Liver (tissue), 9 donors: ENCODE data around the gene RNF13. TPM values are rescaled to one million over a fixed set of nuclear protein-coding genes. Genes with fewer than 3 reads are reported as not detected.

Source experiments
- DNase-seq: peaks from one replicate; pipeline ENCODE4 v3.0.0-alpha.2; 2017; ENCODE audit warnings: low spot score
- H3K27ac ChIP-seq, 2 donors: one replicate each; pipeline ENCODE4 v1.7.0; 2013; ENCODE audit warnings: inconsistent platforms in 2 of 2, low read length in 2 of 2, control low read depth in 1 of 2, low read depth in 1 of 2, mild to moderate bottlenecking in 1 of 2
- H3K27me3 ChIP-seq, 4 donors: one replicate each; pipeline versions ENCODE4 v1.6.1 to v1.7.0; 2013; ENCODE audit warnings: low read length in 3 of 4, inconsistent platforms in 1 of 4, mild to moderate bottlenecking in 1 of 4, moderate library complexity in 1 of 4; ENCODE audit not compliant: control insufficient read depth in 4 of 4, insufficient read depth in 4 of 4
- H3K36me3 ChIP-seq, 4 donors: one replicate each; pipeline versions ENCODE4 v1.6.1 to v1.7.0; 2013; ENCODE audit warnings: low read length in 3 of 4, mild to moderate bottlenecking in 3 of 4, low read depth in 1 of 4, moderate library complexity in 1 of 4; ENCODE audit not compliant: control insufficient read depth in 4 of 4, insufficient read depth in 3 of 4
- H3K4me1 ChIP-seq, 4 donors: one replicate each; pipeline versions ENCODE4 v1.6.1 to v1.7.0; 2013; ENCODE audit warnings: low read length in 3 of 4, mild to moderate bottlenecking in 3 of 4, moderate library complexity in 1 of 4; ENCODE audit not compliant: control insufficient read depth in 4 of 4, insufficient read depth in 4 of 4
- H3K4me3 ChIP-seq, 3 donors: one replicate each; pipeline versions ENCODE4 v1.6.1 to v1.7.0; 2013; ENCODE audit warnings: low read length in 3 of 3, control low read depth in 1 of 3, low read depth in 1 of 3, mild to moderate bottlenecking in 1 of 3
- H3K9ac ChIP-seq, 2 donors: one replicate each; pipeline ENCODE4 v1.7.0; 2013; ENCODE audit warnings: low read length in 2 of 2, mild to moderate bottlenecking in 2 of 2, moderate library complexity in 2 of 2, control low read depth in 1 of 2, low read depth in 1 of 2
- H3K9me3 ChIP-seq, 4 donors: one replicate each; pipeline versions ENCODE4 v1.6.1 to v1.7.0; 2013; ENCODE audit warnings: low read length in 3 of 4; ENCODE audit not compliant: control insufficient read depth in 4 of 4
- ATF3 ChIP-seq: IDR thresholded peaks from 2 replicates; pipeline ENCODE4 v1.6.1; 2016; ENCODE audit warnings: antibody characterized with exemption
- EGR1 ChIP-seq, 2 donors: IDR thresholded peaks; 2 replicates each; pipeline ENCODE4 v1.6.1; 2016 to 2018; ENCODE audit warnings: antibody characterized with exemption in 2 of 2, low read depth in 2 of 2
- FOXA1 ChIP-seq: IDR thresholded peaks from 2 replicates; pipeline ENCODE4 v1.6.1; 2016; ENCODE audit warnings: antibody characterized with exemption
- FOXA2 ChIP-seq: IDR thresholded peaks from 2 replicates; pipeline ENCODE4 v1.6.1; 2016; ENCODE audit warnings: antibody characterized with exemption
- GABPA ChIP-seq, 2 donors: IDR thresholded peaks in 1 of 2; conservative IDR thresholded peaks in 1 of 2; 2 replicates each; pipeline ENCODE4 v1.6.1; 2016; ENCODE audit warnings: antibody characterized with exemption in 2 of 2, mild to moderate bottlenecking in 1 of 2, moderate library complexity in 1 of 2
- HNF4A ChIP-seq, 2 donors: conservative IDR thresholded peaks; 2 replicates each; pipeline ENCODE4 v1.6.1; 2016; ENCODE audit warnings: antibody characterized with exemption in 2 of 2, mild to moderate bottlenecking in 2 of 2
- HNF4G ChIP-seq: IDR thresholded peaks from 2 replicates; pipeline ENCODE4 v1.6.1; 2016; ENCODE audit warnings: antibody characterized with exemption
- JUND ChIP-seq, 2 donors: IDR thresholded peaks; 2 replicates each; pipeline ENCODE4 v1.6.1; 2016; ENCODE audit warnings: antibody characterized with exemption in 2 of 2
- NR2F2 ChIP-seq: IDR thresholded peaks from 2 replicates; pipeline ENCODE4 v1.6.1; 2016; ENCODE audit warnings: antibody characterized with exemption
- RAD21 ChIP-seq, 2 donors: IDR thresholded peaks; 2 replicates each; pipeline ENCODE4 v1.6.1; 2016; ENCODE audit warnings: antibody characterized with exemption in 2 of 2, mild to moderate bottlenecking in 2 of 2
- RXRA ChIP-seq, 2 donors: IDR thresholded peaks; 2 replicates each; pipeline ENCODE4 v1.6.1; 2017 to 2018; ENCODE audit warnings: antibody characterized with exemption in 2 of 2, mild to moderate bottlenecking in 1 of 2
- SP1 ChIP-seq: IDR thresholded peaks from 2 replicates; pipeline ENCODE4 v1.6.1; 2018; ENCODE audit warnings: antibody characterized with exemption, mild to moderate bottlenecking
- TAF1 ChIP-seq: conservative IDR thresholded peaks from 2 replicates; pipeline ENCODE4 v1.6.1; 2016; ENCODE audit warnings: antibody characterized with exemption, mild to moderate bottlenecking
- YY1 ChIP-seq: IDR thresholded peaks from 2 replicates; pipeline ENCODE4 v1.6.1; 2016; ENCODE audit warnings: antibody characterized with exemption, mild to moderate bottlenecking
- ZBTB33 ChIP-seq: IDR thresholded peaks from 2 replicates; pipeline ENCODE4 v1.6.1; 2016; ENCODE audit warnings: antibody characterized with exemption
- WGBS: extraction: QIAGEN DNeasy Blood & Tissue Kit; methylation state at CpG from one replicate; pipeline ENCODE4 v1.1.7; 2013; 5-methylcytosine and 5-hydroxymethylcytosine counted together
- polyA plus RNA-seq, 2 donors: library from polyadenylated mRNA; stranded (reverse) in 1 of 2; unstranded in 1 of 2; fragments of 200-250 nt in 1 of 2; fragments of >200 nt in 1 of 2; fragmentation: Nextera tagmentation in 1 of 2; extraction: Ambion mirVana in 1 of 2; gene quantifications; one replicate each; pipeline versions ENCODE4 v1.2.1 to v1.2.3, GENCODE V29; 2013 to 2015
- total RNA-seq, 2 donors: library from RNA; depleted of rRNA; stranded (reverse); fragments of >200 nt; gene quantifications; one replicate each; pipeline ENCODE4 v1.2.3, GENCODE V29; 2014
- TF ChIP-seq, protein P1 (sequence below): IDR thresholded peaks from 2 replicates; pipeline ENCODE4 v1.6.1; 2016; ENCODE audit warnings: antibody characterized with exemption, mild to moderate bottlenecking
- TF ChIP-seq, protein P2 (sequence below): fragments of 150-350 bp; IDR thresholded peaks from 2 replicates; pipeline ENCODE4 v1.5.1; 2017; ENCODE audit warnings: improper control_type of control experiment, low read depth, low read length; ENCODE audit not compliant: missing input control
- donor health status: healthy.
- donor health status: healthy.
- donor health status: healthy.
- donor health status: healthy.
- donor health status: healthy.

Gene RNF13
- total and polyA plus RNA-seq, 4 donors: 31.3 to 70.5 (median 59.9) TPM

- Histone ChIP-seq H3K4me3 (no peak overlapping the region), H3K9ac (no peak overlapping the region), H3K27ac (no peak overlapping the region), H3K4me1 (peaks cover 4 to 33% (median 20%) of the 10 kb centered on the region in 4 donors), H3K36me3 (no peaks in the 10 kb centered on the region), H3K27me3 (no peaks in the 10 kb centered on the region), H3K9me3 (no peaks in the 10 kb centered on the region)
- WGBS: 95% methylated on average over 3 of the region's 3 CpGs
- no peak for DNase-seq
- no peak for TF ChIP-seq YY1
- no peak for TF ChIP-seq FOXA1
- TF ChIP-seq JUND (IDR thresholded peaks at IDR 0.05): no peak
- TF ChIP-seq GABPA (IDR thresholded peaks at IDR 0.05 in 1 of 2, conservative IDR thresholded peaks at IDR 0.05 in 1 of 2): no peak
- TF ChIP-seq, protein P1, sequence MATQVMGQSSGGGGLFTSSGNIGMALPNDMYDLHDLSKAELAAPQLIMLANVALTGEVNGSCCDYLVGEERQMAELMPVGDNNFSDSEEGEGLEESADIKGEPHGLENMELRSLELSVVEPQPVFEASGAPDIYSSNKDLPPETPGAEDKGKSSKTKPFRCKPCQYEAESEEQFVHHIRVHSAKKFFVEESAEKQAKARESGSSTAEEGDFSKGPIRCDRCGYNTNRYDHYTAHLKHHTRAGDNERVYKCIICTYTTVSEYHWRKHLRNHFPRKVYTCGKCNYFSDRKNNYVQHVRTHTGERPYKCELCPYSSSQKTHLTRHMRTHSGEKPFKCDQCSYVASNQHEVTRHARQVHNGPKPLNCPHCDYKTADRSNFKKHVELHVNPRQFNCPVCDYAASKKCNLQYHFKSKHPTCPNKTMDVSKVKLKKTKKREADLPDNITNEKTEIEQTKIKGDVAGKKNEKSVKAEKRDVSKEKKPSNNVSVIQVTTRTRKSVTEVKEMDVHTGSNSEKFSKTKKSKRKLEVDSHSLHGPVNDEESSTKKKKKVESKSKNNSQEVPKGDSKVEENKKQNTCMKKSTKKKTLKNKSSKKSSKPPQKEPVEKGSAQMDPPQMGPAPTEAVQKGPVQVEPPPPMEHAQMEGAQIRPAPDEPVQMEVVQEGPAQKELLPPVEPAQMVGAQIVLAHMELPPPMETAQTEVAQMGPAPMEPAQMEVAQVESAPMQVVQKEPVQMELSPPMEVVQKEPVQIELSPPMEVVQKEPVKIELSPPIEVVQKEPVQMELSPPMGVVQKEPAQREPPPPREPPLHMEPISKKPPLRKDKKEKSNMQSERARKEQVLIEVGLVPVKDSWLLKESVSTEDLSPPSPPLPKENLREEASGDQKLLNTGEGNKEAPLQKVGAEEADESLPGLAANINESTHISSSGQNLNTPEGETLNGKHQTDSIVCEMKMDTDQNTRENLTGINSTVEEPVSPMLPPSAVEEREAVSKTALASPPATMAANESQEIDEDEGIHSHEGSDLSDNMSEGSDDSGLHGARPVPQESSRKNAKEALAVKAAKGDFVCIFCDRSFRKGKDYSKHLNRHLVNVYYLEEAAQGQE: no peak
- no peak for TF ChIP-seq EGR1 (IDR thresholded peaks at IDR 0.05; ENCODE audit: low read depth in 2 of 2)
- TF ChIP-seq, protein P2, sequence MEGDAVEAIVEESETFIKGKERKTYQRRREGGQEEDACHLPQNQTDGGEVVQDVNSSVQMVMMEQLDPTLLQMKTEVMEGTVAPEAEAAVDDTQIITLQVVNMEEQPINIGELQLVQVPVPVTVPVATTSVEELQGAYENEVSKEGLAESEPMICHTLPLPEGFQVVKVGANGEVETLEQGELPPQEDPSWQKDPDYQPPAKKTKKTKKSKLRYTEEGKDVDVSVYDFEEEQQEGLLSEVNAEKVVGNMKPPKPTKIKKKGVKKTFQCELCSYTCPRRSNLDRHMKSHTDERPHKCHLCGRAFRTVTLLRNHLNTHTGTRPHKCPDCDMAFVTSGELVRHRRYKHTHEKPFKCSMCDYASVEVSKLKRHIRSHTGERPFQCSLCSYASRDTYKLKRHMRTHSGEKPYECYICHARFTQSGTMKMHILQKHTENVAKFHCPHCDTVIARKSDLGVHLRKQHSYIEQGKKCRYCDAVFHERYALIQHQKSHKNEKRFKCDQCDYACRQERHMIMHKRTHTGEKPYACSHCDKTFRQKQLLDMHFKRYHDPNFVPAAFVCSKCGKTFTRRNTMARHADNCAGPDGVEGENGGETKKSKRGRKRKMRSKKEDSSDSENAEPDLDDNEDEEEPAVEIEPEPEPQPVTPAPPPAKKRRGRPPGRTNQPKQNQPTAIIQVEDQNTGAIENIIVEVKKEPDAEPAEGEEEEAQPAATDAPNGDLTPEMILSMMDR: no peak
- no peak for TF ChIP-seq ZBTB33
- TF ChIP-seq RXRA (IDR thresholded peaks at IDR 0.05): no peak
- no peak for TF ChIP-seq FOXA2
- TF ChIP-seq HNF4A (conservative IDR thresholded peaks at IDR 0.05): no peak
- TF ChIP-seq TAF1: no peak
- no peak for TF ChIP-seq NR2F2
- TF ChIP-seq HNF4G: no peak
- TF ChIP-seq ATF3: no peak
- no peak for TF ChIP-seq RAD21 (IDR thresholded peaks at IDR 0.05)
- no peak for TF ChIP-seq SP1
Measured at GRCh38 chr3:149839896-149840295, 26.9 kb downstream of the RNF13 start.

- DNase-seq: no peak
- Histone ChIP-seq H3K4me3 (no peak overlapping the region), H3K27me3 (no peaks in the 10 kb centered on the region), H3K9me3 (no peaks in the 10 kb centered on the region), H3K36me3 (peaks cover 0 to 5% (median 2%) of the 10 kb centered on the region in 4 donors), H3K9ac (no peak overlapping the region), H3K4me1 (peaks cover 4 to 46% (median 29%) of the 10 kb centered on the region in 4 donors), H3K27ac (peak overlapping the region; percentile 67 to 69)
- 37% methylated on average over 2 of the region's 2 CpGs for whole genome bisulfite sequencing
- TF ChIP-seq, protein P1: peak; percentile 27
- TF ChIP-seq HNF4G (peak; percentile 91), RAD21 (IDR thresholded peaks at IDR 0.05) (peak; percentile 20 to 32), ZBTB33 (no peak), EGR1 (IDR thresholded peaks at IDR 0.05; ENCODE audit: low read depth in 2 of 2) (no peak)
- TF ChIP-seq, protein P2: no peak
Measured at GRCh38 chr3:149843502-149843901, 30.5 kb downstream of the RNF13 start.
